Astrocyte (in vitro differentiated cells and primary cell): ENCODE results near the gene TTC33. TPM values are rescaled to one million over a fixed set of nuclear protein-coding genes. Genes with fewer than 3 reads are reported as not detected.

Experiments used
- DNase-seq: peaks from one replicate; pipeline ENCODE4 v3.0.0-alpha.2; 2010; ENCODE audit warnings: low read depth
- FAIRE-seq: peaks from 2 replicates; lab custom pipeline; 2011; peaks lifted over from hg19 to GRCh38; lab: Jason Lieb, UNC
- H2AFZ ChIP-seq: 2 replicates; pipeline ENCODE4 v1.6.0; 2012; ENCODE audit warnings: low read depth, low read length, inconsistent platforms
- H3K27ac ChIP-seq: 2 replicates; pipeline ENCODE4 v1.5.1; 2011; ENCODE audit warnings: low read depth, low read length, inconsistent platforms
- H3K27me3 ChIP-seq: 2 replicates; pipeline ENCODE4 v1.6.0; 2011; ENCODE audit warnings: low read length, inconsistent platforms; ENCODE audit not compliant: insufficient read depth
- H3K36me3 ChIP-seq: 2 replicates; pipeline ENCODE4 v1.5.1; 2011; ENCODE audit warnings: low read length, inconsistent platforms; ENCODE audit not compliant: insufficient read depth
- H3K4me1 ChIP-seq: 2 replicates; pipeline ENCODE4 v1.5.1; 2011; ENCODE audit warnings: low read length, inconsistent platforms; ENCODE audit not compliant: insufficient read depth
- H3K4me2 ChIP-seq: 2 replicates; pipeline ENCODE4 v1.6.0; 2012; ENCODE audit warnings: low read length, inconsistent platforms
- H3K4me3 ChIP-seq: 2 replicates; pipeline ENCODE4 v1.5.1; 2011; ENCODE audit warnings: low read depth, mild to moderate bottlenecking, low read length, inconsistent platforms; ENCODE audit not compliant: insufficient read depth
- H3K79me2 ChIP-seq: 2 replicates; pipeline ENCODE4 v1.6.0; 2012; ENCODE audit warnings: mild to moderate bottlenecking, low read length, inconsistent platforms; ENCODE audit not compliant: insufficient read depth
- H3K9ac ChIP-seq: 2 replicates; pipeline ENCODE4 v1.6.0; 2012; ENCODE audit warnings: mild to moderate bottlenecking, low read length, inconsistent platforms
- H3K9me3 ChIP-seq: 2 replicates; pipeline ENCODE4 v1.5.1; 2012; ENCODE audit warnings: low read depth, mild to moderate bottlenecking, low read length, inconsistent platforms; ENCODE audit not compliant: insufficient read depth
- H4K20me1 ChIP-seq: 2 replicates; pipeline ENCODE4 v1.6.0; 2012; ENCODE audit warnings: low read length, inconsistent platforms; ENCODE audit not compliant: insufficient read depth
- H3K27ac Mint-ChIP-seq: one replicate; pipeline ENCODE4 v1.8.0; 2021; ENCODE audit warnings: mild to moderate bottlenecking, mixed read lengths; ENCODE audit not compliant: unreplicated experiment
- H3K27me3 Mint-ChIP-seq: one replicate; pipeline ENCODE4 v1.8.0; 2021; ENCODE audit warnings: low read depth, mixed read lengths; ENCODE audit not compliant: unreplicated experiment
- H3K36me3 Mint-ChIP-seq: one replicate; pipeline ENCODE4 v1.8.0; 2021; ENCODE audit warnings: low read depth, mixed read lengths; ENCODE audit not compliant: unreplicated experiment
- H3K4me1 Mint-ChIP-seq: one replicate; pipeline ENCODE4 v1.8.0; 2021; ENCODE audit warnings: low read depth, mixed read lengths; ENCODE audit not compliant: unreplicated experiment
- H3K4me3 Mint-ChIP-seq: one replicate; pipeline ENCODE4 v1.8.0; 2021; ENCODE audit warnings: mild to moderate bottlenecking, moderate library complexity, mixed read lengths; ENCODE audit not compliant: unreplicated experiment
- H3K9me3 Mint-ChIP-seq: one replicate; pipeline ENCODE4 v1.8.0; 2021; ENCODE audit warnings: mild to moderate bottlenecking, mixed read lengths; ENCODE audit not compliant: unreplicated experiment
- EZH2 ChIP-seq: IDR thresholded peaks from 2 replicates; pipeline ENCODE4 v1.6.1; 2012; ENCODE audit warnings: mild to moderate bottlenecking, low read length, inconsistent platforms; ENCODE audit not compliant: insufficient read depth
- total RNA-seq: library from RNA; stranded (reverse); gene quantifications from 2 replicates; pipeline ENCODE4 v1.2.1, GENCODE V29; 2021
- TF ChIP-seq, protein P1 (sequence below): IDR thresholded peaks from 2 replicates; pipeline ENCODE4 v1.5.1; 2011; ENCODE audit warnings: low read depth, mild to moderate bottlenecking, inconsistent platforms, low read length, moderate library complexity; ENCODE audit not compliant: insufficient read depth

The TTC33 gene
- total RNA-seq, 1 donor from 2014 or later = 13.3 TPM

DNA sequence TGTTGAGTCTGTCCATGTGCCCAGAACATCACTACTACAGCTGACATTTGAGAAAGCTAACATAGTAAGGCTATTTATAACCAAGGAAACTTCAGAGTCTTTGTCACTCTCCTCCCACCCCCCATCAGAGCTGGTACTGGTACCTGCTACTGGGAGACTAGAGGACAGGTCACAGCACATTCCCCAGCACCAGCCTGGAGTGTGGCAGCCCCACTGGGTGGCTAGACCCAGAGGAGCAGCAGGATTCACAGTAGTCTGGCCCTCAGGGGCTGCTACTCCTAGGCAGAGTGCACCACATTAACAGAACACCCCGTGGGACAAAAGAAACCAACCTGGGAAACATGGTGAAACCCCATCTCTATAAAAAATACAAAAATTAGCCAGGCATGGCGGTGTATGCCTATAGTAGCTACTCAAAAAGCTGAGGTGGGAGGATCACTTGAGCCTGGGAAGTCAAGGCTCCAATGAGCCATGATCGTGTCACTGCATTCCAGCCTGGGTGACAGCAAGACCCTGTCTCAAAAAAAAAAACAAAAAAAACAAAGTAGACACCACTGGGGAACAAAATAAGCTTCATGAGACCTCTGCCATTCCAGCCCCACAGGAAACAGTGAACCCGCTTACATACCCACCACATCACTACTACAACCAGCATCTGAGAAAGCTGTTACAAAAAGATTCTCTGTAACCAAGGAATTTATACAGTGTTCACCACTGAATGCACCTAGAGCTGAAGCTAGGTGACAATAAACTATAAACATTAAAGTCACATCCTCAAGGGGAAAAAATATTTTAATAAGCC lies 102.3 kb downstream of the TTC33 start:
- FAIRE-seq (no peak), DNase-seq (no peak)
- Histone ChIP-seq H3K79me2 (no peaks in the 10 kb centered on the region), H3K4me1 (no peaks in the 10 kb centered on the region), H3K9me3 (no peaks in the 10 kb centered on the region), H4K20me1 (no peaks in the 10 kb centered on the region), H3K27ac (no peak overlapping the region), H3K9ac (no peak overlapping the region), H3K4me2 (no peak overlapping the region), H3K36me3 (no peaks in the 10 kb centered on the region), H2AFZ (no peak overlapping the region), H3K4me3 (no peak overlapping the region), H3K27me3 (no peaks in the 10 kb centered on the region)
- Mint-ChIP-seq H3K4me3 (no peak overlapping the region), H3K36me3 (no peaks in the 10 kb centered on the region), H3K27me3 (no peaks in the 10 kb centered on the region), H3K27ac (no peak overlapping the region), H3K4me1 (peaks cover 11% of the 10 kb centered on the region), H3K9me3 (no peaks in the 10 kb centered on the region)
- TF ChIP-seq, protein P1, sequence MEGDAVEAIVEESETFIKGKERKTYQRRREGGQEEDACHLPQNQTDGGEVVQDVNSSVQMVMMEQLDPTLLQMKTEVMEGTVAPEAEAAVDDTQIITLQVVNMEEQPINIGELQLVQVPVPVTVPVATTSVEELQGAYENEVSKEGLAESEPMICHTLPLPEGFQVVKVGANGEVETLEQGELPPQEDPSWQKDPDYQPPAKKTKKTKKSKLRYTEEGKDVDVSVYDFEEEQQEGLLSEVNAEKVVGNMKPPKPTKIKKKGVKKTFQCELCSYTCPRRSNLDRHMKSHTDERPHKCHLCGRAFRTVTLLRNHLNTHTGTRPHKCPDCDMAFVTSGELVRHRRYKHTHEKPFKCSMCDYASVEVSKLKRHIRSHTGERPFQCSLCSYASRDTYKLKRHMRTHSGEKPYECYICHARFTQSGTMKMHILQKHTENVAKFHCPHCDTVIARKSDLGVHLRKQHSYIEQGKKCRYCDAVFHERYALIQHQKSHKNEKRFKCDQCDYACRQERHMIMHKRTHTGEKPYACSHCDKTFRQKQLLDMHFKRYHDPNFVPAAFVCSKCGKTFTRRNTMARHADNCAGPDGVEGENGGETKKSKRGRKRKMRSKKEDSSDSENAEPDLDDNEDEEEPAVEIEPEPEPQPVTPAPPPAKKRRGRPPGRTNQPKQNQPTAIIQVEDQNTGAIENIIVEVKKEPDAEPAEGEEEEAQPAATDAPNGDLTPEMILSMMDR = no peak
- TF ChIP-seq EZH2 = no peak

DNA sequence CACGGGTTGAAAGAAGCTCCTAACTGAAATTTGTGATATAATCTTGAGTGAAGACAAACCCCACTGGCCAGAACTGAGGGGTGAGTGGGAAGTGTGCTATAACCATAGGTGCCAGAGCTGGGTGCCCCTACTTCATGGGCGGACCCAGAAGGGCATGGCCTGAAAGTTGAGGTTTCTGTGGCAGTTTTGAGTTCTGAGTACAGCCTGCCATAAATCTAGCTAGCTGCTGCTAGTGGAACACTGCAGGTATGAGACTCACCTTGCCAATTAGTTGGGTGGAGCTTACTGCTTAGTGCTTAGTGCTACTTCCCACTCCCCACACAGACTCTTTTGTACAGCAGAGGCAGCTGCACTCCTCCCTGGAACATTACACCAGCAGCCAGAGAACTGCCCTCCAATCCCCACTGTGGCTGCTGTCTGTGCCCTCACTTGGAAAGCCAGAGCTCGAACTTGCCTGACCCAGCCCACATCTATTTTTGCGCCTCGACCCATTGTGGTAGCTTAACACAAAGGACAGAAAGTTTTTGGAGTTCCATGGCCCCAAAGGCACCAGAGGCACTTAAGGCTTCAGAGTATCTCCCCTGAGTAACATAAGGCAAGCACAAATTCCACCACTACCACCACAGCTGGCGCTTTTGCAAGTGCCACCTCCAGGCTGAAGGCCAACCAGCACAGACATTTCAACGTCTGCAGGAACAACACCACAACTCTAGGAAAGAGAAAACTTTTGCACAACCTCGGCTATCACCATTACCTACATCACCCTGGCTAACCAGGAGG lies 103.1 kb downstream of the TTC33 start:
- no peak for FAIRE-seq
- no peak overlapping the region for H3K9ac ChIP-seq
- Mint-ChIP-seq H3K4me3 (no peak overlapping the region), H3K4me1 (peaks cover 11% of the 10 kb centered on the region), H3K9me3 (no peaks in the 10 kb centered on the region), H3K27me3 (no peaks in the 10 kb centered on the region), H3K36me3 (no peaks in the 10 kb centered on the region), H3K27ac (no peak overlapping the region)
- H3K27ac ChIP-seq = no peak overlapping the region
- no peak overlapping the region for H3K4me3 ChIP-seq
- H3K4me2 ChIP-seq = no peak overlapping the region
- H4K20me1 ChIP-seq = no peaks in the 10 kb centered on the region
- no peaks in the 10 kb centered on the region for H3K79me2 ChIP-seq
- no peaks in the 10 kb centered on the region for H3K27me3 ChIP-seq
- no peaks in the 10 kb centered on the region for H3K9me3 ChIP-seq
- no peak for DNase-seq
- TF ChIP-seq EZH2 = no peak
- TF ChIP-seq, protein P1 = no peak
- H3K36me3 ChIP-seq = no peaks in the 10 kb centered on the region
- no peak overlapping the region for H2AFZ ChIP-seq
- no peaks in the 10 kb centered on the region for H3K4me1 ChIP-seq
